Colon (tissue), 2 donors: ENCODE results near the gene TBC1D20.
"Not testable (repeated sequence)": the region's sequence is repeated elsewhere in the genome, so short reads cannot be mapped to it uniquely, and the experiment has no call there.

Experiments
- FAIRE-seq: peaks from 2 replicates; lab custom pipeline; 2012; peaks lifted over from hg19 to GRCh38; lab: Jason Lieb, UNC
- donor health status: control.
- donor health status: control.

Gene TBC1D20, protein sequence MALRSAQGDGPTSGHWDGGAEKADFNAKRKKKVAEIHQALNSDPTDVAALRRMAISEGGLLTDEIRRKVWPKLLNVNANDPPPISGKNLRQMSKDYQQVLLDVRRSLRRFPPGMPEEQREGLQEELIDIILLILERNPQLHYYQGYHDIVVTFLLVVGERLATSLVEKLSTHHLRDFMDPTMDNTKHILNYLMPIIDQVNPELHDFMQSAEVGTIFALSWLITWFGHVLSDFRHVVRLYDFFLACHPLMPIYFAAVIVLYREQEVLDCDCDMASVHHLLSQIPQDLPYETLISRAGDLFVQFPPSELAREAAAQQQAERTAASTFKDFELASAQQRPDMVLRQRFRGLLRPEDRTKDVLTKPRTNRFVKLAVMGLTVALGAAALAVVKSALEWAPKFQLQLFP

DNA sequence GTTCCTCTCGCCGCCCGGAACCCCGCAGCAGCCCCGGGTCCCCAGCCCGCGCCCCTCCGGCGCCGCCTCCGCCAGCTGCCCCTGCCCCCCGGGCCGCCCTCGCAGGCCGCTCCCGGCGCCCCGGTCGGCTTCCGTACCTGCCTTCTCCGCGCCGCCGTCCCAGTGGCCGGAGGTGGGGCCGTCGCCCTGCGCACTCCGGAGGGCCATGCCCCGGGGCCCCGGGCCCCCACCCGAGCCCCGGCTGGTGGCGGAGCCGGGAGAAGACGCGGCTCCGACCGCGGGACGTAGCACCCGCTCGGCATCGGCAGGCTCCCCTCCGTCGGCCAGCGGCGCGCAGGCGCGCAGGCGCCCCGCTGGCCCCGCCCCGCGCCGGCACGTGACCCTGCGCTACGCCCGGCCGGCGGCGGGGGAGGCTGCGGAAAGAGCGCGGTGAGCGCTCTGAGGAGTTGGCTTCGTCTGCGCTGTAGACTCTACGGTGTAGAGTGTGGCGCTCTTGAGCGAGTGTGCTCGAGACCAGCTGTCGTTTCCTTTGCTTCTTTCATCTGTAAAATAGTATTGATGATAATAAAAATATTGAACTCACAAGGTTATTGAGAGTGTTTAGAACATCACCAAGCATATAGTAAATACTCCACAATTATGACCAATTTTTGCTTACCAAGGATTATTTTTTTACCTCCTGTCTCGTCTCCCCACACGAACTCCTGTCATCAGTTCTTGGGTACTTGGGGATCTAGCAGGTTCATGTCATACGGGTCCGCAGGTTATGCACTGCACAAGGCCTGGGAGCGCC, at the start of gene TBC1D20:
Gene TBC1D20 (minus strand): TSS at position 335 of the 793 bp plus-strand sequence. CDS start 128 bp downstream, at position 207.
- FAIRE-seq: no peak

DNA sequence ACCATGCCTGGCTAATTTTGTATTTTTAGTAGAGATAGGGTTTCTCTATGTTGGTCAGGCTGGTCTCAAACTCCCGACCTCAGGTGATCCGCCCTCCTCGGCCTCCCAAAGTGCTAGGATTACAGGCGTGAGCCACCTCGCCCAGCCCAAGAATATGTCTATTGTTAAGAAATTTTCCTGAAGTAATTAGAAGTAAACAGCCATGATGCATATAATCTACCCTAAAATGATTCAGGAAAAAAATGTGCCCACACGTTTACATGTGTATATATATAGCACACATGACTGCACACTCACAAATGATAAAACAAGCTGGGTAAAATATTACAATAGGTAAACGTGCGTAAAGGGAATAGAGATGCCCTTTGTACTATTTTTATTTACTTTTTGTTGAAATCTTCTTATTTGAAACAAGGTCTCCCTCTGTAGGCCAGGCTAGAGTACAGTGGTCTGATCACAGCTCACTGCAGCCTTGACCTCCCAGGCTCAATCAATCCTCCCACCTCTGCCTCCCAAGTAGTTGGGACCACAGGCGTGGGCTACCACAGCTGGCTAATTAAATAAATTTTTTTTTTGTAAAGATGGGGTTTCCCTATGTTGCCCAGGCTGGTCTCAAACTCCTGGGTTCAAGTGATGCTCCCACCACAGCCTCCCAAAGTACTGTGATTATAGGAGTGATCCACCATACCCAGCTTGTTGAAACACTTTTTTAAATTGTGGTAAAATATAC, 48.2 kb upstream of the TBC1D20 start:
- FAIRE-seq: not testable (repeated sequence)

DNA sequence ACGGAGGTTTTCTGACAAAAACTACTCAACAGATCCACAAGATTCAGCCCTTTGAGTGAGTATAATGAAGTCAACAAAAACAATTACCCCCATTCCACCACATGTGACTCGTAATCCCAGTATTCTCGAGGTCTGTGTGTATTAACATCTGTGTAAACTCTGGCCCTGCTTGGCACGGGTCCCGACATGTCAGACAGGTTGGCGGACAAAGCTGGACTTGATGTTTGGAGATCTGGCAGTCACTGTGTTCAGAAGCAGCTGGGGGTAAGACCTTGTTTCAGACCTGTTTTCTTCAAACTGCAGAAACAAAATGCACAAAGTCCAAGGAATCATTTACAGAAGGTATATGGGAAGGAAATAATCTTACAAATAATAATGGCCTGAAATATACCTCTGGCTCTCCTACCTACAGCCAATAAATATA, 46.0 kb upstream of the TBC1D20 start:
- not testable (repeated sequence) for FAIRE-seq

DNA sequence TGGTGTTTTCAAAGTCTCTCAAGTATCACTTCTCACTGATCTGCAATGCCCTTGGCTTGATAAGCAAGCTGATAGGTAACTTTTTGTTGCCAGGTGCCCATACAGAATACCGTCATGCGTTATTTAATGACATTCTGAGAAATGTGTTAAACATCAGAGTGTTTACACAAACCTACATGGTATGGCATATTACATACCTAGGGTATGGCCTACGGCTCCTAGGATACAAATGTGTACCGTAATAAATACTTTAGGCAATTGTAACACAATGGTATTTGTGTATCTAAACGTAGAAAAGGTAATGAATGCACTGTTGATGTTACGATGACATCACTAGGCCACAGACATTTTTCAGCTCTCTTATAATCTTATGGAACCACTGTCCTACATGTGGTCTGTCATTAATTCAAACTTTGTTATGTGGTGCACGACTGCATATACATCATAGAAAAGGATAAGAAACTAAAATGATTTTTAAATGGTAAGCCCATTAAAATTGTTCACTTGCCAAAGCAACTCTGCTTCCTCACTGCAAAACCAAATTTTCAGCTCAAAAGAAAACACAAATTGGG, 45.5 kb upstream of the TBC1D20 start:
- FAIRE-seq: no peak

DNA sequence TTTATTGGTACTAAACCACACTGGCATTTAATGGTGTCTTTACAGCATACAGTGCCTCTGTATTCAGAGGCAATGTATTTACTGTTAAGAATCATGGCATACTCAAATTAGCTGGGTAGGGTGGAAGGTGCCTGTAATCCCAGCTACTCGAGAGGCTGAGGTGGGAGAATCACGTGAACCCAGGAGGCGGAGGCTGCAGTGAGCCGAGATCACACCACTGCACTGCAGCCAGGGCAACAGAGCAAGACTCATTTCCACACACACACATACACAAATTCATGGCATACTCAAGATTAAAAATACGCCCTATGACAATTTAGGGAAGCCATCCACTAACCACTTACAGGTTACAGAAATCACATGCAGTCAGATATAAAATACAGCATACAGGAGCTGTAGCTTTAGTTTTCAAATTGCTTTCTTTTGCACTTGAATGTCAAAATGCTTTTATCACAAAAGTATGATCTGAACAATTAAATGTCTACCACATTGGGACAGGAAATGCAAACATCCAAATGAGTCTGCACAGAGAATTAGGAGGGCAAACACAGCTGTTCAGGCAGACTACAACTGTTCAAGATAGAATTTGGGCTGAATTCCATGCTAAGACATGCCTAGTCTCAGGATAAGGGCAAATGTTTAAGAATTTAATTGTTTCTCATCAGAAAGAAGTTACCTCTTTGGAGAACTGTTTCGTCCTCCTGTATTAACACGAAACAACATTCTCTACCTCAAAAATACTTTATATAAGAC, 44.8 kb upstream of the TBC1D20 start:
- no peak for FAIRE-seq

DNA sequence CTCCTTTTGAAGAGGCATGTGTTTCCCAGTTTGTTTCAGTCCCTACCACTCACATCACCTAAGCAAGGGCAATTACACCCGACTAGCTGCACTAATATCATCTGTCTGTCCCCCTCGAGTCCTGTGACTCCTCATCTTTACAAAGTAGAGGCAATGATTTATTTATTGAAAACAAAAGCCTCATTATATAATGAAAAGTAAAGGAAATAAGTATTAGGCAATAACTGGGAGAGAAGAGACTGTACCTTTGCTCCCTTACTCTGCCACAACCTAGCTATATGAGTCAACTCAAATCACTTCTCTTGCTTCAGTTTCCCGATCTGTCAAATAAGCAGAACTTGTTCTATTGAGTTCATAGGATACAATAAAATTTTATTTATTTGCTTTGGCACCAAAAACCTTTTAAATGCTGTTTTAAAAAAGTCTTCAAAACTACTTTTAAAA, 42.3 kb upstream of the TBC1D20 start:
- no peak for FAIRE-seq

DNA sequence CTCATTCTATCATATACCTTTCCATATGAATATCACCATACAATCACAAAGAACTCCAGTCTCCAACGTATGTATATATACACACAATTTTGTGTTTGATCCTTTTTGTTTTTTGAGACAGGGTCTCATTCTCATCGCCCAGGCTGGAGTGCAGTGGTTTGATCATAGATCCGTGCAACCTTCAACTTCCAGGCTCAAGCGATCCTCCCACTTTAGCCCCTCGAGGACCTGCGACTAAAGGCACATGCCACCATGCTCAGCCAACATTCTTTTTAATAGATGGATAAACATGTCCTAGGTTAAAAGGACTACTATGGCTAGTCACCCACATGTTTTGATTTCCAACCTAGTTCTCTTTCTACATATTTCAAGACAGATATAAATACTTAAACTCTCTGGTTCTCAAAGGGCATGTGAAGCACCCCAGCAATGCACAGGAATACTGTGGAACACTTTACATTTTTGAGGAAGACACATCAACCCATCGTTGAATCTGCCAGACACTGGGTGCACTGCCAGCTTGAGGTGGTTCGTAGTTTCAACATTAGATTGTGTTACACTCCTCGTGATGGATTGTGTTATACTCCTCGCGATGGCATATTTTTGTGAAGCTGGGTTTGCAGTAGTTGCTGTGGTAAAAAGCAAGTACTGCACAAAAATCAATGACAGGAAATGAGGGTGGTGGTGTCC, 40.9 kb upstream of the TBC1D20 start:
- no peak for FAIRE-seq

DNA sequence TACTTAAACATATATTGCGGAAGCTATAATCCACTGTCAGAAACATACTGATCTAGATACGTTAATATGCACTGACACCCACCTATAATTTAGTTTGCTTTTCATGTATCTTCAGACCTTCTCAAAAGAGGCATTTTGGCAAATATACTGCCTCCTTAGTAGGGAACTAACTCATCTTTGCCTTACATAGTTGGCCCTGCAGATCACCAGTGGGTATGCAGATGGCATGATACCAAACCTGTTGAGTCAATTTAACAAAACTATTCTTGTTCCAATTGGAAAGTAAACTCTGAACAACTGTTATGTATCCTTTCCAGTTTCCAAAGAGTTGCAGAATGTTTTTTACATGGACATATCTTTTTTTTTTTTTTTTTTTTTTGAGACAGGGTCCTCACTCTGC, 35.6 kb upstream of the TBC1D20 start:
- FAIRE-seq: no peak

DNA sequence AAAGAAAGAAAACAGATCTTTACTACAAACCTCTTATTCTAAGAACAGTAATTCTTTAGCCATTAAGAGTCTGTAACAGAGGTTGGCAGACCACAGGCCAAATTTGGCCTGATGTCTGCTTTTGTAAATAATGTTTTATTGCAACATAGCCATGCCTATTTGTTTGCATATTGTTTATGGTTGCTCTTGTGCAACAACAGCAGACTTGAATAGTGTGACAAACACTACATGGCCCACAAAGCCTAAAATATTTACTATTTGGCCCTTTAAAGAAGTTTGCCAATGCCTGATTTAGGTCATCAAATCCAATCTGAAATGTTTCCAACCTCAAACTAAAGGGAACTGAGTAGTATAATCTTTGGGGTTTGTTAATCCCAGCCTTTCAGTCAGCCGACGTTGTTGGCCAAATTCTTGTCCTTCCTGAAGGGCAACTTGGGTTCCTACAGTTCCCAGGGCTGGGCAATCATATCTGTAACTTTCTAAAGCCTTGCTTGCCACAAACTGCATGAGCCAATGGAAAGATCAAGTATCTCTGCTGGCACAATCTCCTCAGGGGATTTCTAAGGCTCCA, 33.9 kb upstream of the TBC1D20 start:
- FAIRE-seq: no peak

DNA sequence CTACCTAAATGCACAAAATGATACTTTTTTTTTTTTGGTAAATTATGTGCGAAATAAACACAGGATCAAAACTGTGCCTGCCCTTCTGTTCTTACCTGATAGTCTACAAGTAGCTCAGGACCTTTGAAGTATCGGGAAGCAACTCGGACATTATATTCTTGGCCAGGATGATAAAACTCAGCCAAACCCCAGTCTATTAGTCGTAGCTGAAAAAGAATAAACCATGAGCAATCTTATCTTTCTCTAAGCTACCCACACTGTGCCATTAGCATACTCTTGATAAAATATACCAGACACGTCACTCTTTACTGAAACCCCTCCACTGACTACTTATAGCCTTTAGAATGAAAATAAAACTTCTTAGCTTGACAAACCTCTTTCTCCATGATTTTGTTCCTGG, 29.8 kb upstream of the TBC1D20 start:
- no peak for FAIRE-seq

DNA sequence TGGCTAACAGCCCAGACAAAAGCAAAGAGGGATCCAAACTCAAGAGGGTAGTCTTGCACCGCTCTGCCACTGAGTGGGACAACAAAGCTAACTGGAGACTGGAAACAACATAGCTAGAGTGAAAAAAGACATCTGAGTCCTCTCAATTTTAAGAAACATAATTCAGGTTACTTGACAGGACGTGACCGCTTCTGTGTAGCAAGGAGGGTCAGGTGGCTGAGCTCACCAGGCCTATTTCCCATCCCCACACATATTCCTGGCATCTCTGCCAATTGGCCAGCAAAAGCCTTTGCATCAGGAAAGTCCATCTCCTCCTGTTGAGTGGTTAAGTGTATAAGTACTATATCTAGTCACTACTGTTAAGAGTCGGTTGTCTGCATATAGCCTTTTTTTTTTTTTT, 25.3 kb upstream of the TBC1D20 start:
- no peak for FAIRE-seq

DNA sequence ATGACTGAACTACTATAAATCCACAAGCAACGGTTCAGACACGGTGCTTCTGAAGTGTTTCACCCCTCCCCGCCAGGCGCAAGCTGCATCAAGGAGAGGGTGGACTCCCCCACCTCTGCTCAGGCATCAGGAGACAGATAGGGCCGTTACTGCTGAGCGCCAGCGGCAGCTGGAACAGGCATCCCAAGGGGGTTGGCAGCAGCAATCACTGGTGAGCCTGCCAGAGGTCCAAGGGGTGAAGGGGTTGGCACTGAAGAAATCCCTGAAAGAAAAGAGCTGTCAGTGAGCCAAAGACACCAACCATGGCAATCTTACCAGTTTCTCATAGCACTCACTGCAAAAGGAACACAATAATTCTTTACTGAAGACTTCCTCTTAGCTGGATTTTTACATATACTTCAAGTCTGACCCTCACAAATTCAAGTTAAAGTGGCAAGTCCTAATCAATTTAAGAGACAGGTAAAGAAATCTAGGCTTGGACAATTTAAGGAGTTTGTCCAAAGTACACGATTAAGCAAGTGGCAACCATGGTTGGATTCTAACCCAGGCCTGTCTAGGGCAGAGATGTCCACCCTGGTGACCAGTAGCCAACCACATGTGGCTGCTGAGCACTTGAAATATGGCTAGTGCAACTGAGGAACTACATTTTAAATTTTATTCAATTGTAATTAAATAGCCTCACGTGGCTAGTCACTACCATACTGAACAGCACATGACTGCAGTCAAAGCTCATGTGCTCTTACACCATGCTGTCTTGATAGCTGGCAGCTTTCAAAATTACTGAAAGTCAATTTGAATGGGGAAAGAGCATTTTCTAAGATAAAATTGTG, 21.7 kb upstream of the TBC1D20 start:
- FAIRE-seq: no peak

DNA sequence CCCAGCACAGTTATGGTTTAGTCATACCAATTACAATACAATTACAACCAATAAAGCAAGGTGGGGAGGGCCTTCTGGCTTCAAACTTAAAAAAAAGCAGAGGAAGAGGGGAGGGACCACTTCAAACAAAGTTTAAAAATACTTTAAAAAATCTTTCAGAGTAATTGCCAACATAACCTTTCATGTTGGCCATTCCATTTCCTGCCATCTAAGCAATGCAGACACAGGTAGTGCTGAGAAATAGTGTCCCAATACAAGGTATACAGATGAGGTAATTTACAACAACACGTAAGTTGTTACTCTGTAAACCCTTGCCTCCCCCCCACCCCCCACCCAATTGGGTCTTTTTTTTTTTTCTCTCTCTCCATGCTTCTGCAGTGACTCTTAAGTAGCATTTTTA, 18.8 kb upstream of the TBC1D20 start:
- no peak for FAIRE-seq

DNA sequence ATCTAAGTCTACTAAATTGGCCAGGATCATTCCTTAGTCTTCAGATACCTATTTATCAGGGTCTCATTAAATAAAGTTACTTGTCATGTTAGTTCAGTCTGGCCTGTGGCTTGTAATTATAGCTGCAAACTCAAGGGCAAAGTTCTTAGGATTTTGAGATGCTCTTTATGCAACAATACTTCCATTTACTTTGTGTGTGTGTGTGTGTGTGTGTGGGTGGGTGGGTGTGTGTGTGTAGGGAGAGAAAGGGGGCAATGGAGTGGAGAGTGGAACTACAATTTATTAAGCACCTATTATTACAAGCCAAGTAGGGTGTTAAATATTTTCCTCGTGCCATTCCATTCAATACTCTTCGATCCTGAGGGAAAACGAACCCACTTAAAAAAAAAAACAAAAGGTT, 17.7 kb upstream of the TBC1D20 start:
- FAIRE-seq: no peak

DNA sequence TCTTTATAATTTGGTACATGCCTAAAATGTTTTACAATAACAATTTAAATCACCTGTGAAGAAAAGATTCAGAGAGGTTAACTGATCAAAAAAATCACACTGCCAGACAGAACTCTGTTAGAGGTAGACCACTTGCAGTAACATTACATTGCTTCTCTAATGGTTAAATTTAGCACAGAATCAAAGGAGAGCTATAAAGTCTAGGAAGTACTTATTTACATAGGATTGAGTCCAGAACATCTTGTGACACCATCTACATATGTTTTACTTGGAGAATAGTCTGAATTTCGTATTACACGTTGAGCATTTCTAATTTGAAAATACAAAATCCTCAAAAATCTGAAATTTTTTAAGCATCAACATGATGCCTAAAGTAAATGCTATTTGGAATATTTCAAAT, 17.2 kb upstream of the TBC1D20 start:
- no peak for FAIRE-seq

DNA sequence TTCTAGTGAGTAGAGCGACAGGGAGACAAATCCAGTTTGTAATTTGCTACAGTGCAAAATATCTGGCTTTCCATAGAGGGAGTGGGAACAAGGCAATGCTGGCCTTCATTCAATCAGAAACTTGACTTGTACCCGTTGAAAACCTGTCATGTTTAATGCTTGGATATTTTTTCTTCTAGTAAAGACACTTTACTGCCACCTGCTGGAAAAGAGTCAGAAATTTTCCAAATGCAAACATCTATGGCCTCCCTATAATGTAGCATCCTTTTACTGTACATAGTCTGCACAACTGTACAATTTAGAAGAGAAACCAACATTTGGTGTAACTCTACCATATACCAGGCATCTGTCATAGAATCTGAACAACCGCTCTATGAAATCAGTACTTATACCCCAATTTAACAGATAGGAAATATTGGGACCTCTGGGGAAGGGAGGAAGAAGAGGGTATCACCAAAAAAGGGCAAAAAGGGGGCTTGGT, 16.7 kb upstream of the TBC1D20 start:
- FAIRE-seq: peak; percentile 68

DNA sequence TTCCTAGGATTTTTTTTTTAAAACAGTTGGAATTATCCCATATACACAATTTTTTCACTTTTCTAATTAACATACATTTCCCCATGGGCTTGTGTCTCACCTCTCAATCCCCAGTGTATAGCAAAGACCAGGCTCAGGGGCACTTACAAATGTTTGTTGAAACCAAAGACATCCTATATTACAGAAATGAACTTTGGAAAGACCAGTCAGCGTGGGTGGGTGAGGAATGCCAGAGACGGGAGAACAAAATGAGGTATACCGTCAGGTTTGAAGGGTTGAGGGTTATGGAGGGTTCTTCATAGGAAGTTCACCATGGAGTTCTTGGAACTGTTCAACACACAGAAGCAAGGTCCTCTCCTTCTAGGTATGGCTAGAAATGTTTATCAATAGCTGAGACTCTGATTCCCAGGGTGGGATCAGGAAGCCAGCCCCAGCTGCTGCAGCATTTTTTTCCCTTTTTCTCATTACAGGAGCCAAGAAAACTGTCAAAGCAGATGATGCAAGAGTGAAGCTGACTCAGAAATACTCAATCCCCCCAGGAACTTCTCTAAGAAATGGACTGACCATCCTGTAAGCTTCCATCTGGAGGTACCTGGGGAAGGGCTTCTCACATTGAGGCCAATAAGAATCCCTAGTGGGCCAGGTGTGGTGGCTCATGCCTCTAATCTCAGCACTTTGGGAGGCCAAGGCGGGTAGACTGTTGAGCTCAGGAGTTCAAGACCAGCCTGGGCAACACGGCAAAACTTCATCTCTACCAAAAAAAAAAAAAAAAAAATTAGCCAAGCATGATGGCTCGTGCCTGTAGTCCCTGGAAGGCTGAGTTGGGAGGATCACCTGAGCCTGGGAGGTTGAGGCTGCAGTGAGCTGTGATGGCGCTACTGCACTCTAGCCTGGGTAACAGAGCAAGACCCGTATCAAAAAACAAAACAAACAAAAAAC, 15.9 kb upstream of the TBC1D20 start:
- no peak for FAIRE-seq

DNA sequence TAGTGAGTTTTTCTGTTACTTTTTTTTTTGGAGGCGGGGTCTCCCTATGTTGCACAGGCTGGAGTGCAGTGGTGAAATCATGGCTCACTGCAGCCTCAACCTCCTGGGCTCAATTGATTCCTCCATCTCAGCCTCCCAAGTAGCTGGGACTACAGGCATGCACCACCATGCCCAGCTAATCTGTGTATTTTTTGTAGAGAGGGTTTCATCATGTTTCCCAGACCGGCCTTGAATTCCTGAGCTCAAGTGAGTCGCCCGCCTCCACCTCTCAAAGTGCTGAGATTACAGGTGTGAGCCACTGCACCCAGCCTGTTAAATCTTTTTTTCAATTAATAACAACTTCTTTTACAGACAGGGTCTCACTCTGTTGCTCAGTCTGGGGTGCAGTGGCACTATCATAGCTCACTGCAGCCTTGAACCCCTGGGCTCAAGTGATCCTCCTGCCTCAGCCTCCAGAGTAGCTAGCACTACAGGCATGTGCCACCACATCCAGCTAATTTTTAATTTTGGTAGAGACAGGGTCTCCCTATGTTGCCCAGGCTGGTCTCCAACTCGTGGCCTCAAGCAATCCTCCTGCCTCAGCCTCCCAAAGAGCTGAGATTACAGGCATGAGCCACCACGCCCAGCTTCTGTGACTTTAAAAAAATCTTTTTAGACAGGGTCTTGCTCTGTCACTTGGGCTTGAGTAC, 14.4 kb upstream of the TBC1D20 start:
- FAIRE-seq: not testable (repeated sequence)
